IPS-NIHi7 (cell line): ENCODE measurements around the gene GOLPH3.

Experiments used
- DNase-seq: peaks from one replicate; pipeline ENCODE4 v3.0.0; 2012; ENCODE audit warnings: mixed read lengths; ENCODE audit errors: extremely low spot score

Gene GOLPH3

GRCh38 chr5:32170303-32171151 lies 3.6 kb downstream of the GOLPH3 start:
- no peak for DNase-seq

DNA sequence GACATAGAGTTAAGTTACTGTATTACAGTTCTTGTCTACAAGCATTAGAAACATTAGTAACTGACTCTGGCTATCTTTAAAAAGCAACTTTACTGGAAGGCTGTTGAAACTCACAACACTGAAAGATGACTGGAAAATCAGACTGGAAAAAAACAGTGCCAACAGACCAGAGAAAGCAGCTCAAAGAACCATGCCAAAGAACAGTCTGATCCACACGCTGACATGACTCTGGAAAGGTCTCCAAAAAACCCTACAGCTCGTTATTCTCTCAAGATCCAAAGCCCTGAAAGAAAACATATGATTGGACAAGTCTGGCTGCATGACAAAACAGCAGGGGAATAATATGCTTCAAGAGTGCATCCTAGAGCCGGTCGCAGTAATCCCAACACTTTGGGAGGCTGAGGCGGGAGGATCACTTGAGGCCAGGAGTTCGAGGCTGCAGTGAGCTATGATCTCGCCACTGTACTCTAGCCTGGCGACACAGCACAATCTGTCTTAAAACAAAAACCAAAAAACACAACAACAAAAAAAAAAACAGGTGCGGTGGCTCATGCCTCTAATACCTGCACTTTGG lies 5.6 kb downstream of the GOLPH3 start:
- DNase-seq = no peak

- DNase-seq = no peak
These were observed 8.5 kb downstream of the GOLPH3 start for GRCh38 chr5:32165597-32165996.

- DNase-seq = no peak
These were observed 10.3 kb downstream of the GOLPH3 start for GRCh38 chr5:32163785-32164184.

DNA sequence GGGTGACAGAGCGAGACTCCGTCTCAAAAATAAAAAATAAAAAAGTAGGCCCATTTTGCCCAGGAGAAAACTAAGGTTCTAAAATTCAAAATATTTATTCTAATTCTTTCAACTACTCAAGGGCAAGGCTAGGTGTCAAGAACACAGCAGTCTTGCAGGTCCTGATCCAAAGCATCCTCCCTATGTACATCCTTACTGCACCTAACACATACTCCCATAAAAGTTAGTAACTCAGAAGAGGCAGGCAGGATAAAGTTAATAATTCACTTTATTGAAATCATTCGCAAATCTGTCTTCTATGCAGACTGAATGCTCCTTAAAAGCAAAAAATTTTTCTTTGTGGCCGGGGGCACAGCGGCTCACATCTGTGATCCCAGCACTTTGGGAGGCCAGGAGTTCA lies 11.1 kb downstream of the GOLPH3 start:
- no peak for DNase-seq

DNA sequence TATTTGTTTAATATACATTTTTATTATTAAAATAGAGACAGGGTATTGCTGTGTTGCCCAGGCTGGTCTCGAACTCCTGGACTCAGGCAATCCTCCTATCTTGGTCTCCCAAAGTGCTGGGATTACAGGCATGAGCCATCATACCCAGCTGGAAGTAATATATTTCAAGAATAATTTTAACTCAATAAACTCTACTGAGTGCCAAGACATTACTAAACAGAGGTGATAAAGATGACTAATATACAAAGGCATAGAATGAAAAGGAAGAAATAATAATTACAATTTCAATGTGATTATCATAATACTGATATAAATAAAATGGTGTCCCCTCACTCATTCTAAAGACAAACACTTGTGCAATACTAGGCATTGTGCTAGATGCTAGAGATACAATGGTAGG lies 13.9 kb downstream of the GOLPH3 start:
- no peak for DNase-seq

DNA sequence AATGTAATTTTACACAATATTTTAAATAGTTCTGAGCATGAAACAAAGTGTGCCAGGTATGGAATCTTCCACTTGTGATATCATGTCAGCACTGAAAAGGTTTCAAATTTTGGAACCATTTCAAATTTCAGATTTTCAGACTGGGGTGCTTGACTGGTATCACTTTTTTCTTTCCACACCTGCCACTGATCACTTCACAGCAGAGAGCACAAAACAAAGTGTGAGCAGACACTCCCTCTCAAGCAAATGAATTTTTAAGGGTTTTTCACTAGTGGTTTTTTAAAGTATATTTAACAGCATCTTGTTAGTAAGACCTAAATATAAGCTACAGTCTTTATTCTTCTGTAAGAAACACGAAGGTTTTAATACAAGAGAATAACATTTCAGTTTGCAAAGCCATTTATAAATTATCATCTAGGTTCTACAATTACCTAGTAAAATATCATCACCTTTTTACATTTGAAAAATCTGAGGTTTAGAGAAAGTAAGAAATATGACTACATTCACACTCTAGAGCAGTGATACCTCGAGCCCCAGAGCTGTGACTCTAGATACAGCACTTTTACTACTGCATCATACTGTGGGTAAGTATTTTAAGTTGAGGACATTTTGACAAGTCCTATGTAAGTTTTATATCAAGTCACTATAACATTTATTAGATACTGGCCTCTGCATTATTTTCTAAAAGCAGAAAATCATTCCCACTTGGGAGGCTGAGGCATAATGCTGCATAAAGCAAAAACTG lies 14.6 kb downstream of the GOLPH3 start:
- DNase-seq = no peak

DNA sequence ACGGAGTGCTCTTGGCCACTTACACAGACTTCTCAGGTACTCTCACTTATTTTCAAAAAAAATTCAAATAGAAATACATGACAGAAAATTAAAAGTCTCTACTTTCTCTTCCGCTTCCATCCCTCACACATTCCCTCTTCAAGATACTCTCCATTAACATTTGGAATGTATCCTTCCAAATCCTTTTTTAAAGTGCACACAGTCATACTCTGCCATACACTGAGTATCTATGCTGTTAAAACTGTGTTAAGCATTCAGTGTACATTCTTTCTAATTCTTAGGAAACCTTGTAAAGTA lies 15.5 kb downstream of the GOLPH3 start:
- no peak for DNase-seq

DNA sequence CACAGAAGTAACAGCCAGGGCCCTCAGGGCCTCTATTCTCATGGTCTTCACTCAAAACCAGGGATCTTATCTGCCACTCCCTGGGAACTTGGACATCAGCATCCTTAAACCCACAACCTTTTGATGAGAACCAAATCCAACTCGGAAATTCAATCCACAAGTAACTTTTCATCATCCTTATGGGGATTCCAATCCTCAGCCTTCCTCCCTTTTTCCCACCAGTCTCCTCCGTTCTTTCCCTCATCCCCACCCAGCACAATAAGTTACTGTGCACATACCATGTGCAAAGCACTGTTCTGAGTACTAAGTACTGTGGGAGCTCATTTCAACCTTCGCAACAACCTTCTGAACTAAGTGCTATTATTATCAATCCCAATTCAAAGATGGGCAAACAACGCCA lies 17.0 kb downstream of the GOLPH3 start:
- no peak for DNase-seq

GRCh38 chr5:32156635-32157034 lies 17.5 kb downstream of the GOLPH3 start:
- no peak for DNase-seq

GRCh38 chr5:32155211-32155610 lies 18.9 kb downstream of the GOLPH3 start:
- no peak for DNase-seq

DNA sequence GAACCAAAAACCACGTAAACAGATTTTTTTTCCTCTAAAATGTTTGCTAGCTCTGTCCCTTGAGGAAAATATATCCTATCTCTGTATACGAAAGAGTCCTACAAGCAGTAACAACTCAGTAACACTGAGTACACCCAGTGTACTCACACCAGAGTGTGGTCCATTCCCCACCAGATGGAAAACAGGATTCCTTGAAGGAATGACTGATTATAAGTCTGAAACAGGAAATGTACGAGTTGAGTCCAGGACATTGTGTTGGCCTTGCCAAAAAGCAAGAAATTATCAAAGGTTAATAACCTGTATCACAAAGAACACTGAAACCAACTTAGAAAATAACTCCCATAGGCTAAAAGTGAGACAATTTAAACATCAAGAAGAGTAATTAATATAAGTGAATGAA lies 20.4 kb downstream of the GOLPH3 start:
- no peak for DNase-seq

DNA sequence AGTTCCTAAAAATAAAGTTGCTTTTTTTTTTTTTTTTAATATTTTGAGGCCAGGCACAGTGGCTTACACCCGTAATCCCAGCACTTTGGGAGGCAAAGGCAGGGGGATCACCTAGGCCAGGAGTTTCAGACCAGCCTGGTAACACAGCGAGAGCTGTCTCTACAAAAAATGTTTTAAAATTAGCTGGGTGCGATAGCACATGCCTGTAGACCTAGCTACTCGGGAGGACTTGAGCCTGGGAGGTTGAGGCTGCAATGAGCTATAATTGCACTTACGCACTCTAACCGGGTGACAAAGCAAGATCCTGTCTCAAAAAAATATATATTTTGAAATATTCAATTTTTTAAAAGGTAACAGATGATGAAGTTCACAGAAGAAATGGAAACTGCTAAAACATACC lies 22.9 kb downstream of the GOLPH3 start:
- no peak for DNase-seq

- DNase-seq = no peak
These were observed 23.8 kb downstream of the GOLPH3 start for GRCh38 chr5:32150366-32150765.

- DNase-seq = no peak
These were observed 26.2 kb downstream of the GOLPH3 start for GRCh38 chr5:32147959-32148358.

GRCh38 chr5:32147236-32147635 lies 26.9 kb downstream of the GOLPH3 start:
- no peak for DNase-seq

- DNase-seq = no peak
These were observed 28.7 kb downstream of the GOLPH3 start for GRCh38 chr5:32145378-32145777.

GRCh38 chr5:32144378-32145207 lies 29.5 kb downstream of the GOLPH3 start:
- DNase-seq = no peak

GRCh38 chr5:32143617-32144377 lies 30.3 kb downstream of the GOLPH3 start:
- no peak for DNase-seq

DNA sequence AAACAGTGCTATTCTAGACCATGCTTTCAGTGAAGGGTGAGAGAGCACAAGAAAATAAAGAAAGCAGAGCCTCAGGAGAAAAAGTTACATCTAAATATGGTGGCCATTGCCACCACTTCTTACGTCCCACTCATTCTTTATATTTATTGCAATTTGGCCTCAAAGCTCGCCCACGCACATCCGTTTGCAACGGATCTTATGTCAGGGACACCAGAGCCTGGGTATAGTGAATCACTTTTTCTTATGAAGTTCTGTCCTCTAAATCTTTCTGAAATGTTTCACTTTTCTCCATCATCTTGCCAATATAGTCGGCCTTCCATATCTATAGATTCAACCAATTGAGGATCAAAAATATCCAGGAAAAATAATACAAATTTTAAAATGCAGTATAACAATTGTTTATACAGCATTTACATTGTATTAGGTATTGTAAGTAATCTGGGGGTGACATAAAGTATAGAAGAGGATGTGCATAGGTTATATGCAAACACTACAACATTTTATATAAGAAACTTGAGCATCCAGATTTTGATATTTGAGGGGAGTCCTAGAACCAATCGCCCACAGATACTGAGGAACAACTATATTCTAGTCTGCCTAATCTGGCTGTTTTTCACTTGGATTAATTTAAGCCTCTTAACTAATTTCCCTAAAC lies 35.2 kb downstream of the GOLPH3 start:
- DNase-seq = no peak

DNA sequence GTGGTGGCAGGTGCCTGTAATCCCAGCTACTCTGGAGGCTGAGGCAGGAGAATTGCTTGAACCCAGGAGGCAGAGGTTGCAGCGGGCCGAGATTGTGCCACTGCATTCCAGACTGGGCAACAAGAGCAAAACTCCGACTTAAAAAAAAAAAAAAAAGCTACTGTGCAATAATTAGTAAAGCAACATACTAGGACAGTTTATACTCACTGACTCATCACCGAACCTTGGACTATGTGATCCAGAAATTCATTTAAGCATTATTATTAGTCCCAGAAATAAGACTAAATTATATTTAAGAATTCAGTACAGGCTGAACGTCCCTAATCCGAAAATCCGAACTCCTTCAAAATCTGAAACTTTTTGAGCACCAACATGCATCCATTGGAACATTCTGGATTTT lies 37.8 kb downstream of the GOLPH3 start:
- no peak for DNase-seq
